HepG2 (cell line): ENCODE measurements around the gene TRAPPC3. TPM values are rescaled to one million over a fixed set of nuclear protein-coding genes. Genes with fewer than 3 reads are reported as not detected.
A peak's percentile ranks its signal among the peaks of the same experiment; 100 is the strongest.

Source experiments
- BATF2 ChIP-seq: sonication (generic); formaldehyde crosslinking; IDR thresholded peaks from 2 replicates; pipeline ENCODE4 v1.8.0; 2022; ENCODE audit warnings: mild to moderate bottlenecking, missing genetic modification reagents, moderate library complexity
- LCORL ChIP-seq, 2 experiments: fragments of 450-650 bp in 1 of 2; sonication (generic) in 1 of 2; formaldehyde crosslinking in 1 of 2; IDR thresholded peaks; 2 replicates each; pipeline versions ENCODE4 v1.5.0 to v1.6.1; 2017 to 2020; ENCODE audit warnings: antibody characterized with exemption in 1 of 2, missing genetic modification reagents in 1 of 2
- MAFG ChIP-seq: sonication (generic); formaldehyde crosslinking; IDR thresholded peaks from 2 replicates; pipeline ENCODE4 v1.5.1; 2020; ENCODE audit warnings: mild to moderate bottlenecking, missing genetic modification reagents
- MIER2 ChIP-seq: IDR thresholded peaks from 2 replicates; pipeline ENCODE4 v1.6.1; 2016; ENCODE audit warnings: missing biosample characterization, missing genetic modification reagents
- MNT ChIP-seq: fragments of 450-650 bp; IDR thresholded peaks from 2 replicates; pipeline ENCODE4 v1.6.1; 2016
- NCOA5 ChIP-seq: sonication (generic); formaldehyde crosslinking; IDR thresholded peaks from 2 replicates; pipeline ENCODE4 v1.4.0; 2020; ENCODE audit warnings: missing genetic modification reagents
- NFE2L1 ChIP-seq: sonication (generic); formaldehyde crosslinking; IDR thresholded peaks from 2 replicates; pipeline ENCODE4 v1.4.0; 2020; ENCODE audit warnings: missing genetic modification reagents, mild to moderate bottlenecking, borderline replicate concordance
- NFIB ChIP-seq: sonication (generic); formaldehyde crosslinking; IDR thresholded peaks from 2 replicates; pipeline ENCODE4 v1.9.0; 2021; ENCODE audit warnings: missing genetic modification reagents, mild to moderate bottlenecking, borderline replicate concordance
- ONECUT2 ChIP-seq: sonication (generic); formaldehyde crosslinking; IDR thresholded peaks from 2 replicates; pipeline ENCODE4 v1.4.0; 2020; ENCODE audit warnings: missing genetic modification reagents
- RBM22 ChIP-seq: fragments of 200-400 bp; formaldehyde crosslinking; optimal IDR thresholded peaks from 2 replicates; pipeline ENCODE3; 2017; ENCODE audit warnings: mild to moderate bottlenecking, low read length, moderate library complexity
- REL ChIP-seq: sonication (generic); formaldehyde crosslinking; conservative IDR thresholded peaks from 2 replicates; pipeline ENCODE4 v1.8.0; 2022; ENCODE audit warnings: mild to moderate bottlenecking, missing genetic modification reagents, moderate library complexity
- SMYD3 ChIP-seq: sonication (generic); formaldehyde crosslinking; IDR thresholded peaks from 2 replicates; pipeline ENCODE4 v1.8.1; 2023; ENCODE audit warnings: mild to moderate bottlenecking, missing genetic modification reagents
- SNAPC2 ChIP-seq: sonication (generic); formaldehyde crosslinking; IDR thresholded peaks from 2 replicates; pipeline ENCODE4 v1.8.1; 2022; ENCODE audit warnings: mild to moderate bottlenecking, missing genetic modification reagents
- TBX3 ChIP-seq: fragments of 450-650 bp; IDR thresholded peaks from 2 replicates; pipeline ENCODE4 v1.6.1; 2017; ENCODE audit warnings: antibody characterized with exemption, mild to moderate bottlenecking, inconsistent platforms, borderline replicate concordance
- WIZ ChIP-seq: sonication (generic); formaldehyde crosslinking; IDR thresholded peaks from 2 replicates; pipeline ENCODE4 v1.5.1; 2020; ENCODE audit warnings: mild to moderate bottlenecking, missing genetic modification reagents
- ZBTB21 ChIP-seq: sonication (generic); formaldehyde crosslinking; IDR thresholded peaks from 2 replicates; pipeline ENCODE4 v1.4.0; 2020; ENCODE audit warnings: missing genetic modification reagents
- ZFP90 ChIP-seq: sonication (generic); formaldehyde crosslinking; IDR thresholded peaks from 2 replicates; pipeline ENCODE4 v1.8.0; 2022; ENCODE audit warnings: missing genetic modification reagents, mild to moderate bottlenecking, inconsistent platforms, borderline replicate concordance
- ZNF24 ChIP-seq: fragments of 450-650 bp; IDR thresholded peaks from 2 replicates; pipeline ENCODE4 v1.6.1; 2017; ENCODE audit warnings: antibody characterized with exemption, mild to moderate bottlenecking
- ZNF275 ChIP-seq: sonication (generic); formaldehyde crosslinking; IDR thresholded peaks from 2 replicates; pipeline ENCODE4 v1.8.0; 2022; ENCODE audit warnings: missing genetic modification reagents, mild to moderate bottlenecking, inconsistent platforms, borderline replicate concordance
- ZNF383 ChIP-seq: sonication (generic); formaldehyde crosslinking; IDR thresholded peaks from 2 replicates; pipeline ENCODE4 v1.4.0; 2020; ENCODE audit warnings: missing genetic modification reagents, mild to moderate bottlenecking, borderline replicate concordance
- ZNF512 ChIP-seq: sonication (generic); formaldehyde crosslinking; IDR thresholded peaks from 2 replicates; pipeline ENCODE4 v1.4.0; 2020; ENCODE audit warnings: mild to moderate bottlenecking, missing genetic modification reagents
- ZNF652 ChIP-seq: IDR thresholded peaks from 2 replicates; pipeline ENCODE4 v1.6.1; 2016; ENCODE audit warnings: low read depth, borderline replicate concordance
- ZNF670 ChIP-seq: sonication (generic); formaldehyde crosslinking; IDR thresholded peaks from 2 replicates; pipeline ENCODE4 v1.8.0; 2022; ENCODE audit warnings: mild to moderate bottlenecking, missing genetic modification reagents, borderline replicate concordance
- polyA plus RNA-seq, 8 experiments: library from polyadenylated mRNA; depleted of rRNA in 3 of 8; stranded (reverse) in 7 of 8; unstranded in 1 of 8; fragments of >200 nt; fragmentation: Illumina TruSeq in 4 of 8; extraction: Trizol in 4 of 8; gene quantifications; 2 replicates each; pipeline versions ENCODE4 v1.2.1 to v1.2.3, GENCODE V29; 2011 to 2016; ENCODE audit warnings: low read depth in 4 of 8, missing spikeins in 1 of 8, mixed read lengths in 1 of 8; ENCODE audit not compliant: insufficient read depth in 1 of 8
- total RNA-seq, 5 experiments: library from RNA; depleted of rRNA; stranded (reverse); fragments of >200 nt; fragmentation: Illumina TruSeq; extraction: Trizol; gene quantifications; 2 replicates each; pipeline ENCODE4 v1.2.3, GENCODE V29; 2016; ENCODE audit warnings: low read depth in 1 of 5

TRAPPC3 gene
- total and polyA plus RNA-seq, 2 of the 13 experiments (the other 11 are each of a cell fraction or from before 2014, with no cell fraction given): 53.7 to 62.4 TPM

- no peak for TF ChIP-seq ZNF275
- TF ChIP-seq ZFP90 (CRISPR knock-in tag): no peak; the same call in 1 of the 2 replicates
- TF ChIP-seq SMYD3 (CRISPR knock-in tag): no peak
- TF ChIP-seq ONECUT2: no peak
- TF ChIP-seq BATF2 (CRISPR knock-in tag): no peak
- TF ChIP-seq LCORL (IDR thresholded peaks at IDR 0.05): no peak
- TF ChIP-seq LCORL (CRISPR knock-in tag; IDR thresholded peaks at IDR 0.05): no peak
- no peak for TF ChIP-seq NCOA5 (CRISPR knock-in tag)
- no peak for TF ChIP-seq ZNF383 (CRISPR knock-in tag)
- TF ChIP-seq ZNF652 (CRISPR knock-in tag): no peak
- no peak for TF ChIP-seq MNT
- no peak for TF ChIP-seq MIER2 (CRISPR knock-in tag)
- no peak for TF ChIP-seq ZNF24
- no peak for TF ChIP-seq NFE2L1 (CRISPR knock-in tag)
- no peak for TF ChIP-seq WIZ (CRISPR knock-in tag)
- no peak for TF ChIP-seq NFIB
- TF ChIP-seq ZBTB21 (CRISPR knock-in tag): no peak
- TF ChIP-seq RBM22: no peak
- TF ChIP-seq MAFG (CRISPR knock-in tag): no peak
- TF ChIP-seq TBX3: no peak
- no peak for TF ChIP-seq ZNF670 (CRISPR knock-in tag)
- TF ChIP-seq SNAPC2 (CRISPR knock-in tag): 0 out of 2 replicates have a peak, but pooled peaks have one; percentile 62
- TF ChIP-seq ZNF512 (CRISPR knock-in tag): no peak
- 0 out of 2 replicates have a peak, but pooled peaks have one; percentile 46 for TF ChIP-seq REL
Observed at GRCh38 chr1:36155408-36156328, 6.4 kb upstream of the TRAPPC3 start, which contains the start of gene MAP7D1 (continued).
